Panc1 (cell line): ENCODE results near the gene BOK.

ENCODE experiments used
- CTCF ChIP-seq: fragments of 450-650 bp; IDR thresholded peaks from 2 replicates; pipeline ENCODE4 v1.5.1; 2017; ENCODE audit warnings: mild to moderate bottlenecking
- REST ChIP-seq, 2 experiments: IDR thresholded peaks; 2 replicates each; pipeline ENCODE4 v1.6.1; 2011 to 2012; ENCODE audit warnings: low read depth in 2 of 2, control low read depth in 1 of 2, low read length in 1 of 2, mild to moderate bottlenecking in 1 of 2, moderate library complexity in 1 of 2; ENCODE audit not compliant: insufficient read depth in 1 of 2

- TF ChIP-seq REST (IDR thresholded peaks at IDR 0.05; ENCODE audit: insufficient read depth in 1 of 2, low read depth in 2 of 2, low read length in 1 of 2) (no peak), CTCF (no peak)
Measured at GRCh38 chr2:241565411-241565810, 6.9 kb downstream of the BOK start.
